GM19193 (cell line): ENCODE measurements around the gene CAPZA3.

Experiments used
- POLR2A ChIP-seq: IDR thresholded peaks from 4 replicates; pipeline ENCODE4 v1.6.1; 2011; ENCODE audit not compliant: insufficient read depth, insufficient read length; ENCODE audit errors: extremely low read depth

The CAPZA3 gene

GRCh38 chr12:18737819-18738218 is at the start of gene CAPZA3, which contains the start of gene PLCZ1:
CAPZA3 (plus strand) TSS chr12:18738119; CDS start chr12:18738269, 150 bp downstream.
PLCZ1 (minus strand) TSS chr12:18738012; CDS start chr12:18737371, 641 bp downstream.
- no peak for TF ChIP-seq POLR2A

GRCh38 chr12:18689771-18690170 is 48.1 kb upstream of the CAPZA3 start:
- TF ChIP-seq POLR2A = no peak

GRCh38 chr12:18690653-18691052 is 47.3 kb upstream of the CAPZA3 start:
- no peak for TF ChIP-seq POLR2A

- no peak for TF ChIP-seq POLR2A
These were observed 40.8 kb upstream of the CAPZA3 start for GRCh38 chr12:18696971-18697602.

- no peak for TF ChIP-seq POLR2A
These were observed 37.6 kb upstream of the CAPZA3 start for GRCh38 chr12:18700271-18700670.

- no peak for TF ChIP-seq POLR2A
These were observed 34.6 kb upstream of the CAPZA3 start for GRCh38 chr12:18703321-18703720.

GRCh38 chr12:18703911-18704310 is 34.0 kb upstream of the CAPZA3 start:
- TF ChIP-seq POLR2A = no peak

- TF ChIP-seq POLR2A = no peak
These were observed 31.1 kb upstream of the CAPZA3 start for GRCh38 chr12:18706798-18707197.

- no peak for TF ChIP-seq POLR2A
These were observed 21.7 kb upstream of the CAPZA3 start for GRCh38 chr12:18716236-18716635.

GRCh38 chr12:18718462-18718861 is 19.5 kb upstream of the CAPZA3 start:
- no peak for TF ChIP-seq POLR2A

GRCh38 chr12:18719922-18720510 is 17.9 kb upstream of the CAPZA3 start:
- no peak for TF ChIP-seq POLR2A

- TF ChIP-seq POLR2A = no peak
These were observed 17.2 kb upstream of the CAPZA3 start for GRCh38 chr12:18720690-18721089.

- no peak for TF ChIP-seq POLR2A
These were observed 16.5 kb upstream of the CAPZA3 start for GRCh38 chr12:18721452-18721851.

- TF ChIP-seq POLR2A = no peak
These were observed 14.2 kb upstream of the CAPZA3 start for GRCh38 chr12:18723752-18724151.

- TF ChIP-seq POLR2A = no peak
These were observed 6.8 kb upstream of the CAPZA3 start for GRCh38 chr12:18731156-18731555.

- no peak for TF ChIP-seq POLR2A
These were observed 10.0 kb downstream of the CAPZA3 start for GRCh38 chr12:18747895-18748294.
